ENCODE measurements around the gene MCOLN2. TPM values are rescaled to one million over a fixed set of nuclear protein-coding genes. Genes with fewer than 3 reads are reported as not detected.

The MCOLN2 gene
- total RNA-seq, 1 donor from 2014 or later: not detected

DNA sequence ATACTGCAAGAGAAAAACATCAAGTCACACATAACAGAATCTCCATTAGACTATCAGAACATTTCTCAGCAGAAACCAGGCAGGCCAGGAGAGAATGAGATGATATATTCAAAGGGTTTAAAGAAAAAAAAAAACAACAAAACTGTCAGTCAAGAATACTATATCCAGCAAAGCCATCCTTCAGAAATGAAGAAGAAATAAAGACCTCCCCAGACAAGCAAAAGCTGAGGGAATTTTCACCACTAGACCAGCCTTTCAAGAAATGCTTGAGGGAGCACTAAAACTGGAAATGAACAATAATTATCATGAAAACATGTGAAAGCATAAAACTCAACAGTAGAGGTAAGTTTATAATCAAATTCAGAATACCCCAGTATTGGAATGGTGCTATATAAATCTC, 47.2 kb downstream of the MCOLN2 start:
- Mint-ChIP-seq H3K27me3 (ENCODE audit: unreplicated experiment) (peaks cover 53% of the 10 kb centered on the region), H3K36me3 (ENCODE audit: unreplicated experiment) (peaks cover 3% of the 10 kb centered on the region), H3K9me3 (ENCODE audit: unreplicated experiment) (peaks cover 5% of the 10 kb centered on the region), H3K4me3 (ENCODE audit: unreplicated experiment) (no peak overlapping the region), H3K27ac (ENCODE audit: unreplicated experiment) (no peak overlapping the region), H3K4me1 (ENCODE audit: unreplicated experiment) (peaks cover 8% of the 10 kb centered on the region)
- DNase-seq (ENCODE audit: extremely low spot score, unreplicated experiment): no peak
- TF ChIP-seq, protein P1, sequence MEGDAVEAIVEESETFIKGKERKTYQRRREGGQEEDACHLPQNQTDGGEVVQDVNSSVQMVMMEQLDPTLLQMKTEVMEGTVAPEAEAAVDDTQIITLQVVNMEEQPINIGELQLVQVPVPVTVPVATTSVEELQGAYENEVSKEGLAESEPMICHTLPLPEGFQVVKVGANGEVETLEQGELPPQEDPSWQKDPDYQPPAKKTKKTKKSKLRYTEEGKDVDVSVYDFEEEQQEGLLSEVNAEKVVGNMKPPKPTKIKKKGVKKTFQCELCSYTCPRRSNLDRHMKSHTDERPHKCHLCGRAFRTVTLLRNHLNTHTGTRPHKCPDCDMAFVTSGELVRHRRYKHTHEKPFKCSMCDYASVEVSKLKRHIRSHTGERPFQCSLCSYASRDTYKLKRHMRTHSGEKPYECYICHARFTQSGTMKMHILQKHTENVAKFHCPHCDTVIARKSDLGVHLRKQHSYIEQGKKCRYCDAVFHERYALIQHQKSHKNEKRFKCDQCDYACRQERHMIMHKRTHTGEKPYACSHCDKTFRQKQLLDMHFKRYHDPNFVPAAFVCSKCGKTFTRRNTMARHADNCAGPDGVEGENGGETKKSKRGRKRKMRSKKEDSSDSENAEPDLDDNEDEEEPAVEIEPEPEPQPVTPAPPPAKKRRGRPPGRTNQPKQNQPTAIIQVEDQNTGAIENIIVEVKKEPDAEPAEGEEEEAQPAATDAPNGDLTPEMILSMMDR (IDR thresholded peaks at IDR 0.05): no peak

DNA sequence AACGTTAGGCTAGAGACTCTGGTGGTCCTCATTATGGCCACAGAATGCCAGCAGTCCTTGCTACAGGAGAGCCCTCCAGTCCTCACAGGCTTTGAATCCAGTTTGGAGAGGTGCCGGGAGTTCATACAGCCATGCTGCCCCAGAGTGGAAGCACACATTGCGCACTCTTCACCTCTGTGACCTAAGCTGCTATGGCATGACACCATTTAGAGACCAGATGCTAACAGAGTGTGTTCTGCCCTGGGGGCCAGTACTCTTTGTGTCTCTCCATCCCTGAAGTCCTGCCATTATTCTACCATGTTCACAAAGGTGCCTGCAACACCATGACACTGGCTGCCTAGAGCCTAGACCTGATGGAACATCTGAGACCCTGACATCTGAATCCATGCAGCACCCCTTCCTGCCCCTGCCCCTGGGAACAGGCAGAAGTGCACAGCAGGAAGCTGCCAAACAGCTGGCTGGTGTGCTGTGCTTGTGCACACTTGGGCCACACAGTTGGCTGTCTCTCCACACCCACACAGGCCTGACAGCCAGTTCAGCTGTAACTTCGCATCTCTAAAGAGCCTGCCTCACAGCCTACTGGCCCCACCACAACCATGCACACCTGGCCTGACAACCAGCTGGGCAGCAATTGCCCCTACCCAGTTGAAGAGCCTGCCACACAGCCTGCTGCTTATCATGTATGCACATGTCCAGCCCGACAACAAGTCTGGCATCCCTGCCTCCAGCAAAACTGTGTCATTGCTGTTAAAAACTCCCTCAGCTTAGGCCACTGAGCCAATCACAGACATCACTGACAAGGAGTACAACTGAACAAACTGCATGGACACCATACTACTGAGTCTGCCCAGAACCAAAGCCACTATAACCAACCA, 49.1 kb downstream of the MCOLN2 start:
- peaks cover 53% of the 10 kb centered on the region for H3K27me3 Mint-ChIP-seq (ENCODE audit: unreplicated experiment)
- H3K9me3 Mint-ChIP-seq (ENCODE audit: unreplicated experiment): peaks cover 5% of the 10 kb centered on the region
- H3K27ac Mint-ChIP-seq (ENCODE audit: unreplicated experiment): no peak overlapping the region
- TF ChIP-seq, protein P1 (IDR thresholded peaks at IDR 0.05): no peak
- no peak overlapping the region for H3K4me3 Mint-ChIP-seq (ENCODE audit: unreplicated experiment)
- peaks cover 3% of the 10 kb centered on the region for H3K36me3 Mint-ChIP-seq (ENCODE audit: unreplicated experiment)
- no peak for DNase-seq (ENCODE audit: extremely low spot score, unreplicated experiment)
- H3K4me1 Mint-ChIP-seq (ENCODE audit: unreplicated experiment): peaks cover 8% of the 10 kb centered on the region

DNA sequence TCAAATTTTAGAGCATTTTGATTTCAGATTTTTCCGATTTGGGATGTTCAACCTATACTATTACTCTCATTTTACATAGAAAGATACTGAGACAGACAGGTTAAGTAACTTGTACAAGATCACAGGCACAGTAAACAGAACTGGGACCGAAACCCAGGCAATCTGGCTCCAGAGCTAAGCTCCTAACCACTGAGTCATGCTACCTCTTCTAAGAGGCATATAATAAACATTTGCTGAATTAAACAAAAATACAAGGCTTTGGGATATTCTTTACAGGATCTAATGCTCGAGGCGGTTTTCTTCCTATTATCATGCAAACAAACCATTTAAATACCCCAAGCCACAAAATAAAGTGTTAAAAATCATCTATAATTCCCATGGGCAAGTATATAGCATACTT, 50.3 kb downstream of the MCOLN2 start:
- TF ChIP-seq, protein P1 (IDR thresholded peaks at IDR 0.05): no peak
- no peak for DNase-seq (ENCODE audit: extremely low spot score, unreplicated experiment)
- no peak overlapping the region for H3K4me3 Mint-ChIP-seq (ENCODE audit: unreplicated experiment)
- peaks cover 53% of the 10 kb centered on the region for H3K27me3 Mint-ChIP-seq (ENCODE audit: unreplicated experiment)
- peaks cover 8% of the 10 kb centered on the region for H3K4me1 Mint-ChIP-seq (ENCODE audit: unreplicated experiment)
- H3K27ac Mint-ChIP-seq (ENCODE audit: unreplicated experiment): no peak overlapping the region
- peaks cover 3% of the 10 kb centered on the region for H3K36me3 Mint-ChIP-seq (ENCODE audit: unreplicated experiment)
- peaks cover 5% of the 10 kb centered on the region for H3K9me3 Mint-ChIP-seq (ENCODE audit: unreplicated experiment)

DNA sequence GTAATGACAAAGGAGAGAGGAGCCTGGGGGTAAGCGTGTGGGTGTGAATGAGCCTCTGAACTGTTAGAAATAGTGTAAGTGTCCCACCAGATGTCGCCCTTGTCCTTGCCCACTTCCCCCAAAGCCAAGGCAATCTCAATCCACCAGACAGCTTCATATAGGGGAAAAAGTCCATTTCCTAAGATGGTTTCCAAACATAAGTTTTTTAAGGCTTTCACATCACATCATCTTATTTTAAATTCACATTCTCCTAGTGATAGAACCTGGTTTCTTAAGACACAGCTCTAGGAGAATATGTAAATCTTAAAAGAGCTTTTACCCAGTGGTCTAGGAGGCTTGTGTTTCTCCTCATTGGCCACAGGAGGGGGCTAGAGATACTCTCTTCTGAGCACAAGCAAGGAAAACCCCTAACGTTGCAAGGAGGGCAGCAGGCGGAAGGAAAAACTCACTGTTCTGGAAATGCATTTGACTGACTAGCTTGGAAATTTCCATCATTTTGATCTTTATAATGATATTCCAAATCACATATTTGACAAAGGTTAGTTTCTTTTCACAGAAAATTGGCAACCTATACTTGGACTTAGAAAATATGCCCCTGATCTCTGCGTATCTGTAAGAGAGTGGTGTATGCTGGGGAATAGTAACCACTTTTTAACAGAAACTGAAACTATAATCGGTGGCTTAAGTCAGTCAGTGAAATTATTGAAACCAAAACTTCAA, 52.0 kb downstream of the MCOLN2 start:
- H3K4me3 Mint-ChIP-seq (ENCODE audit: unreplicated experiment): peak overlapping the region; percentile 71
- peaks cover 49% of the 10 kb centered on the region for H3K27me3 Mint-ChIP-seq (ENCODE audit: unreplicated experiment)

More for the DNA sequence above, 52.0 kb downstream of the MCOLN2 start:
- Mint-ChIP-seq H3K9me3 (ENCODE audit: unreplicated experiment) (peaks cover 5% of the 10 kb centered on the region), H3K4me1 (ENCODE audit: unreplicated experiment) (peaks cover 13% of the 10 kb centered on the region), H3K36me3 (ENCODE audit: unreplicated experiment) (peaks cover 3% of the 10 kb centered on the region), H3K27ac (ENCODE audit: unreplicated experiment) (peak overlapping the region; percentile 78)
- TF ChIP-seq, protein P1 (IDR thresholded peaks at IDR 0.05): peak; percentile 95
- DNase-seq (ENCODE audit: extremely low spot score, unreplicated experiment): no peak
